GM18517 (cell line): ENCODE data around the gene MIA.
"Not testable (repeated sequence)": the region's sequence is repeated elsewhere in the genome, so short reads cannot be mapped to it uniquely, and the experiment has no call there.

Experiments
- ATAC-seq: cut with Tn5 transposase; IDR thresholded peaks from one replicate; pipeline ENCODE4 v1.9.1; 2021; ENCODE audit warnings: mild to moderate bottlenecking, moderate library complexity; ENCODE audit not compliant: unreplicated experiment

MIA gene

DNA sequence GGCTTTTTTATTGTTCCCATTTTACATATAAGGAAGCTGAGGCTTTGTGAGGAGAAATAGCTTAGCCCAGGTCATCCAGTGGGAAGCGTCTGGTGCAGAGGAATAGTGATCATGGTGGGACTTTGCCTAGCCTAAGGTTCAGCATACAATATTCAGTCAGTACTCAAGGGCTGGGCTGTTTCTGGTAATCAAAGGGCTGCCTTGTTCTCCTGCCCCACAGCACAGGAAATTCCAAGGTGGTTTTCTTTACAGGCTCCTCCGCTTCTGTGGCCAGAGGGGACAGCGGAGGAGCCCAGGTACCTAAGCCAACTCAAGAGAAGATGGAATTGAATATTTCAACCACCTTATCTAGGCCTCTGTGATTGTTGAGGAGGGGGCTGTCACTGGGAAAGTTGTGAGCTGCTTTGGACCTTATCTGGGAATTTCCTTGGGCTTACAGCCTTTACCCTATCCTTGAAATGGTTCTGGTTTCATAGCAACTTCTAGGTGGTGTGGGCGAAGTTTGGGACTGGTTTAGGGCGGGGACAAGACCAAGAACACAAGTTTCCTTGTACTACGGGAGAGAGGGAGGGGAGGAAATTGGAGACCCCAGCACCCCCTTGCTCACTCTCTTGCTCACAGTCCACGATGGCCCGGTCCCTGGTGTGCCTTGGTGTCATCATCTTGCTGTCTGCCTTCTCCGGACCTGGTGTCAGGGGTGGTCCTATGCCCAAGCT lies at the start of gene MIA:
Gene MIA, plus strand, starts transcription at position 606 of the 716 bp plus-strand sequence. Its CDS starts 22 bp downstream, at position 628.
- ATAC-seq: no peak

DNA sequence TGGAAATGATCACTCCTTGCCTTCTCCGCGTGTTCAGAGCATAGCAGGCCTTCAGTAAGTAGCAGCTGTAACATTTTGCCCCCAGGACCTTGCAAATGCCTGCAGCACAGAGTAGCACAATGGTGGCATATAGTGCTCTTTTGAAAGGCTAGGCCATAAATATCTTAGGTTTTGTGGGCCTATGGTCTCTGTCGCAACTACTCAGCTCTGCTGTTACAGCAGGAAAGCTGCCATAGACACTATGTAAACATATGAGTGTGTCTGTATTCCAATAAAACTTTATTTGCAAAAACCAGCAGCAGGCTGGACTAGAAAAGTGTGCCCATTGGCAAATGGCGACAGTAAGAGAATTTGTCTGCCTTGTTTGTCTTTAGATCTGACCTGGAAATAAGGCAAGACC lies 49.0 kb upstream of the MIA start:
- no peak for ATAC-seq

DNA sequence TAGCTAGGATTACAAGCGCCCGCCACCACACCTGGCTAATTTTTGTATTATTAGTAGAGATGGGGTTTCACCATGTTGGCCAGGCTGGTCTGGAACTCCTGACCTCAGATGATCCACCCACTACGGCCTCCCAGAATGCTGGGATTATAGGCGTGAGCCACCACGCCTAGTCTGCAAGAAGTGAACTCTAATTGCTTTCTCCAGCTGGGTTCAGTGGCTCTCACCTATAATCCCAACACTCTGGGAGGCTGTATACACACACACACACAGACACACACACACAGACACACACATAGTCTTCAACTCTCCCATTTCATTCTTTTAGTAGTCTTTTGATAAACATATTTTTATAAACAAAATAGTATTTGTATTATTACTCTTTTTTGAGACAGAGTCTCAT lies 45.3 kb upstream of the MIA start:
- not testable (repeated sequence) for ATAC-seq

- ATAC-seq: not testable (repeated sequence)
Measured at GRCh38 chr19:40732304-40732703, 43.0 kb upstream of the MIA start.

DNA sequence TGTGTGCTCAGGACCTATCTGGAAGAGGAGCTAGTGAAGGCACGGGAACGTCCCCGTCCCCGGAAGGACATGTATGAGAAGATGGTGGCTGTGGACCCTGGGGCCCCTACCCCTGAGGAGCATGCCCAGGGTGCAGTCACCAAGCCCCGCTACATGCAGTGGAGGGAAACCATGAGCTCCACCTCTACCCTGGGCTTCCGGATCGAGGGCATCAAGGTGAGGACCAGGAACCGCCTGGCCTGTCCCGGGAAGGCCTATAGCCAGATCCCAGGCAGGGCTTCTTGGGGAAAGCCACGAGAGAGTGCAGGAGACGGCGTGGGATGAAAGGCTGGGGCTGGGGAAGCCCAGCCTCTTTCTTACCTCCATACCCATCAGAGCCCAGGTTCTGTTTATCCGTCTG lies 42.2 kb upstream of the MIA start:
- no peak for ATAC-seq

DNA sequence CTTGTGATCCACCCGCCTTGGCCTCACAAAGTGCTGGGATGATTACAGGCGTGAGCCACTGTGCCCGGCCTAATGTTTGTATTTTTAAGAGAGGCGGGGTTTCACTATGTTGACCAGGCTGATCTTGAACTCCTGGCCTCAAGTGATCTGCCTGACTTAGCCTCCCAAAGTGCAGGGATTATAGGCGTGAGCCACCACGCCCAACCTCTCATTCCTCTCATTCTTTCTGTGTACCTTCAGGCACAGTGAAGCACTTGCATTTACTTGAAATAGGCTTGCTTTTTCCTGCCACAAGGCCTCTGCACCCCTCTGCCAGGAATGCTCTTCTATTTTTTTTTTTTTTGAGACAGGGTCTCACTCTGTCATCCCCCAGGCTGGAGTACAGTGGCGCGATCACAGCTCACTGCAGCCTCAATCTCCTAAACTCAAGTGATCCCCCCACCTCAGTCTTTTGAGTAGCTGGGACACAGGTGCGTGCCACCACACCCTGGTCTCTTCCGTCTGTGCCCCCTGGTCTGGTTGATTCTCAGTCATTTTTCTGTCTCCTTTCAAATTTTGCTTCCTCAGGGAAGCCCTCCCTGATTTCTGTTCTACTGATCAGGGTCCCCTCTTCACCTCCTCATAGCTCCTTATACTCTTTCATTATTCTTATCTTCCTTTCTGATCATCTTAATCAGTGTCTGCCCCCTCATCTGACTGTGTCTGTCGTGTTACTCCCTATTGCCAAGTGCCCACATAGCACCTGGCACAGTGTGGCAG lies 40.1 kb upstream of the MIA start:
- ATAC-seq: no peak

- ATAC-seq: no peak
Measured at GRCh38 chr19:40736661-40737060, 38.7 kb upstream of the MIA start.

DNA sequence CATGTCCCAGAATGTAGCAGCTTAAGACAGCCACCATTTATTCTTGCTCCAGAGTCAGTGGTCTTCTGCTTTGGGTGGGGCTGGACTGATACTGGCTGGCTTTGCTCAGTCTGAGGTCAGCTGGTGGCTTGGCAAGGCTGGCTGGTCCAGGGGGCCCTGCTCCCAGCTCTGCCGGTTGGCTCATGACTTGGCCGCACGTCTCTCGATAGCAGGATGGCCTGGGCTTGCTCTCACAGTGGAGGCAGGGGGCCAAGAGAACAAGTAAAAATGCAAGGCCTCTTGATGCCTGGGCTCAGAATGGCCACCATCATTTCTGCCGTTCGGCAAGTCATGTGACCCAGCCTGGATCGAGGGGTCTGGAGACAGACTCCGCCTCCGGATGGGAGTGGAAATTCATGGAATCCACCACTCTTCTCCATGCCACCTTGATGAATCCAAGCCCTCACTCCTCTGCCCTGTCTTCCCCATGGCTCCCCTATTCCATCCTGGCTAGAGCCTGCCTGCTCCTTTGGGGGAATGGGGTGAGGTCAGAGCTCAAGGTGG lies 38.1 kb upstream of the MIA start:
- ATAC-seq: no peak

DNA sequence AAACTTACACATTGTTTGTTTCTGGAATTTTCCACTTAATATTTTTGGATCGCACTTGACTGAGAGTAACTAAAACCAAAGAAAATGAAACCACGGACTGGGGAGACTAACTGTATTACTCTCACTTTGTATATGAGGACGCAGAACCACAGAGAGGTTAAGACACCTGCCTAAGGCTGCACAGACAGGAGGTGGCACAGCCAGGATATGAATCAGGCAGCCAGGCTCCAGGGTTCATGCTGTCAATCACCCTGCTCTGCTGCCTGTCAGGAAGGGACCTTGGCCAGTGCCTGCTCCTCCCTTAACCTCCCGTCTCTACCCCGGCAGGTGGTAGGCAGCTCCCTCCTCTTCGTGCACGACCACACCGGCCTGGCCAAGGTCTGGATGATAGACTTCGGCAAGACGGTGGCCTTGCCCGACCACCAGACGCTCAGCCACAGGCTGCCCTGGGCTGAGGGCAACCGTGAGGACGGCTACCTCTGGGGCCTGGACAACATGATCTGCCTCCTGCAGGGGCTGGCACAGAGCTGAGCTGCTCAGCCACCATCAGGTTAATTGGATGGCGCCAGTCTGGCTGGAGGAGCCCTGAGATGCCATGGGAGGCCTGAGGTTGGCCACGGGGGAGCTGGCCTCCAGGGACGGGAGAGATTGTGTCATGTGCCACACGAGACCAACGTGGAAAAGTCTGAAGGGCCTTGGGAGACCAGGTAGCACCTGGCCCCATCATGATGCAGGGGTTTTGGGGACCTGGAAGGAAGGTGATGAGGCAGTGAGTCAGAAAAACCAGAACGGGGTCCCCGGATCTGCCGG lies 36.1 kb upstream of the MIA start:
- ATAC-seq: no peak

DNA sequence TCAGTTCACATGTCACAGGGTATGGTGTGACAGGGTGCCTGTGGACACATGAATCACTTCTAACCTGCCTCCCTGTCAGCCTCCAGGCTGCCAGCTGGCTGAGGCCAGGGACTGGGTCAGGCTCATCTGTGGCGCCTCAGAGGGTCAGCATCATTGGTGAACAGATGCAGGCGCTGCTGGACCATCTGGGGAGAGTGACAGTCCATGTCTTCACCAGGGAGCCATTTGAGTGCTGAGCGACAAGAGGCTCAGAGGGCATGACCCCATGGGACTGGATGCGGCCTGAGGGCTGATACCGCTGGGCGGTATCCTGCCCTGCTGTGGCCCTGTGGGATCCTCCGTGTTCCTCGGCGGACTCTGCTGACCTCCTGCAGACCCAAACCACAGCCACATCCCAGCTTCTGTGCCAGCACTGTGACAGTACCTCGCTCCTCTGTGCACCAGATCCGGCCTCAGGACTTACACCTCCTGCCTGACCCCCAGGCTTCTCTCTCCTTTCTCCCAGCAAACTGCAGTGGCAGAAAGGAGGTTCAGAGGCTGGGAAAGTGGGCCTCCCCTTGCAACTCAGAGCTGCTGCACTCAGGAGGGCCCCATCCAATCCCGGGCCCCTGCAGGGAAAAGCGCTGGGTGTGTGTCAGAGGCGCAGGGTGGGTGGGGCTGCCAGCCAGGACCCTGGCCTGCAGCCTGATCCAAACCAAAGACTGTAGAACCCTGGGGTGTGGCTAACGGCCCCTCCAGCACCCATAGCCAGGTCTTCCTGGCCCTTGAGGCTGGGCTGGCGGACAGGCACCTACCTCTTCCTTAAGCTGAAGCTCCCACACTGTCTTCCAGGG lies 35.2 kb upstream of the MIA start:
- no peak for ATAC-seq

GRCh38 chr19:40740747-40741146 lies 34.6 kb upstream of the MIA start:
- no peak for ATAC-seq

- ATAC-seq: no peak
Measured at GRCh38 chr19:40741527-40742390, 33.6 kb upstream of the MIA start.

DNA sequence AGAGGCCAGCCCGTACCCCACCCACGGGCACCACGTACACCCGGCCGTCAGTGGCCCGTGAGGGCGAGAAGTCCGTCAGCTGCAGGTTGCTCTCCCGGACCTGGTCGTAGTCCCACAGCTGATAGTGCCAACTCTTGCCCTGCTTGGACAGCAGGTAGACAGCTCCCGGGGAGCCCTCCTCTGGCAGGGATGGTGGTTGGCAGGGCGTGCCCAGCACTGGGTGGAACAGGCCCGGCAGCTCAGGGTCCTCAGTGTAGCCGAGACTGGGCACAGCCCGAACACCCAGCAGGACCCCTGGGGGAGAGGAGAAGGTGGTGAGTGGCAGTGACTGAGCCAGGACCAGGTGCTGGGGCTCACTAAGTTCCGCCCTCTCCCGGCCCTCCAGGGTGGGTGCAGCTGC lies 32.8 kb upstream of the MIA start:
- no peak for ATAC-seq

- no peak for ATAC-seq
Measured at GRCh38 chr19:40742886-40743285, 32.4 kb upstream of the MIA start.

DNA sequence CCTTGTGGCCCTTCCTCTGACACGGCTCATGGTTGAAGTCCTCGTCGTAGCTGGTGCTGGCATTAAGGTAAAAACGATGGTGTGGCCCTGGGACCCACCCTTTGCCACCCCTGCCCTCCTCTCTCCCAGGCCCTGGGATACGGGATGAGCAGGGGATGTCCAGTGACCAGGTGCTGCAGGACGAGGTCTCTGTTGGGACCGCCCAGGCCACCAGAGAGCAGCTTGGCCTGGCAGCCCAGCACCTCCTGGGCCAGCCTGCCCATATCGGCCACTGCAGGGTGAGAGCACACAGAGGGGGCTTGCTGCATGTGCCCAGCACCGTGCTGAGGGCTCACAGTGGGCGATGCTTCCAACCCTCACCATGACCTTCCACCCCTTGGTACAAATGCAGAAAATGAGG lies 31.4 kb upstream of the MIA start:
- ATAC-seq: no peak

GRCh38 chr19:40744554-40745401 lies 30.5 kb upstream of the MIA start:
- no peak for ATAC-seq

DNA sequence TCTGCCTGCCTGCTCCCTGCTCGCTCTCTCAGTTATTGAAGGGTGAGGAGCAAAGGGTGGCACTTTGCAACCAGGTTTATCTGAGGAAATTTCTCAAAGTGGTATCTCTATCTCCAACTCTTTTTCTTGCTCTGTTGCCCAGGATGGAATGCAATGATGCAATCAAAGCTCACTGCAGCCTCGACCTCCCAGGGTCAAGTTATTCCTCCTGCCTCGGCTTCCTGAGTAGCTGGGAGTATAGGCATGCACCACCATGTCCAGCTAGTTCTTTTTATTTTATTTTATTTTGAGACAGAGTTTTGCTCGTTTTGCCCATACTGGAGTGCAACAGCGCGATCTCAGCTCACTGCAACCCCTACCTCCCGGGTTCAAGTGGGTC lies 29.9 kb upstream of the MIA start:
- no peak for ATAC-seq

DNA sequence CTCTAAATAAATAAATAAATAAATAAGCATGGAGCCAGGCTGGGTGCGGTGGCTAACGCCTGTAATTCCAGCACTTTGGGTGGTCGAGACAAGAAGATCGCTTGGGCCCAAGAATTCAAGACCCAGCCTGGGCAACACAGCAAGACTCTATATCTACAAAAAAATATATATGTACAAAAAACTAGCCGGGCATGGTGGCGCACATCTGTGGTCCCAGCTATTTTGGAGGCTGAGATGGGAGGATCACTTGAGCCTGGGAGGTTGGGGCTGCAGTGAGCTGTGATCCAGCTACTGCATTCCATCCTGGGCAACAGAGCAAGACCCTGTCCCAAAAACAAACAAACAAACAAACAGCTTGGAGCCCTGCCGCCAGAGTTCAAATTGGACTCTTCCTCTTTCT lies 27.8 kb upstream of the MIA start:
- no peak for ATAC-seq
